Cardiac atrium fibroblast (primary cell): ENCODE data around the gene KLRF2. TPM values are rescaled to one million over a fixed set of nuclear protein-coding genes. Genes with fewer than 3 reads are reported as not detected.

Experiments used
- total RNA-seq: library from RNA; depleted of rRNA; stranded (reverse); fragments of >200 nt; gene quantifications from 2 replicates; pipeline ENCODE4 v1.2.3, GENCODE V29; 2015

The KLRF2 gene
- total RNA-seq, result not detected in 2 replicates

GRCh38 chr12:9881246-9881645 lies at the start of gene KLRF2:
Gene KLRF2 (plus strand): TSS chr12:9881489. CDS start chr12:9881596, 107 bp downstream.

GRCh38 chr12:9869307-9870161 lies 11.8 kb upstream of the KLRF2 start, which contains the start of gene CLEC2B:
Gene CLEC2B (minus strand): TSS chr12:9869354.

GRCh38 chr12:9932270-9932669 lies 51.0 kb downstream of the KLRF2 start, which contains the start of gene CLEC2A:
Gene CLEC2A (minus strand): TSS chr12:9932370. CDS start chr12:9932329, 41 bp downstream.

Other genes starting within 250 kb of the KLRF2 start
- gene CLEC2D, start 211.8 kb upstream of the KLRF2 start, total RNA-seq, result 0.36 and 0.97 TPM in 2 replicates
- gene CLECL1, start 148.4 kb upstream of the KLRF2 start, total RNA-seq, result not detected in 2 replicates
- gene CD69, start 120.6 kb upstream of the KLRF2 start, total RNA-seq, result not detected in 2 replicates
- gene KLRF1, start 54.0 kb upstream of the KLRF2 start, total RNA-seq, result not detected in 2 replicates
- gene CLEC2B, start 12.1 kb upstream of the KLRF2 start, total RNA-seq, result 9.2 and 12.5 TPM in 2 replicates
- gene CLEC2A, start 50.9 kb downstream of the KLRF2 start, total RNA-seq, result not detected in 2 replicates
- gene CLEC12A, start 89.9 kb downstream of the KLRF2 start, total RNA-seq, result not detected in 2 replicates
- not detected in 2 replicates for gene CLEC1B, start 117.6 kb downstream of the KLRF2 start, total RNA-seq
- gene CLEC12B, start 129.1 kb downstream of the KLRF2 start, total RNA-seq, result not detected in 2 replicates
- not detected in 2 replicates for gene CLEC9A, start 149.2 kb downstream of the KLRF2 start, total RNA-seq
- 0.81 TPM in 1 of 2 replicates, not detected in the other for gene CLEC1A, start 217.5 kb downstream of the KLRF2 start, total RNA-seq
- gene CLEC7A, start 248.7 kb downstream of the KLRF2 start, total RNA-seq, result not detected in 2 replicates